Ishikawa (cell line): ENCODE measurements around the gene CD3E.

Experiments
- CEBPB ChIP-seq: IDR thresholded peaks from 2 replicates; pipeline ENCODE4 v1.6.1; 2012
- CREB1 ChIP-seq: IDR thresholded peaks from 2 replicates; pipeline ENCODE4 v1.6.1; 2012; ENCODE audit warnings: low read depth
- EGR1 ChIP-seq: IDR thresholded peaks from 2 replicates; pipeline ENCODE4 v1.6.1; 2012
- EP300 ChIP-seq: IDR thresholded peaks from 2 replicates; pipeline ENCODE4 v1.6.1; 2012; ENCODE audit warnings: borderline replicate concordance
- FOXM1 ChIP-seq: IDR thresholded peaks from 2 replicates; pipeline ENCODE4 v1.6.1; 2012; ENCODE audit warnings: low read depth, borderline replicate concordance
- NFIC ChIP-seq: IDR thresholded peaks from 2 replicates; pipeline ENCODE4 v1.6.1; 2012
- RAD21 ChIP-seq: IDR thresholded peaks from 2 replicates; pipeline ENCODE4 v1.6.1; 2012; ENCODE audit warnings: low read depth
- TAF1 ChIP-seq: IDR thresholded peaks from 2 replicates; pipeline ENCODE4 v1.6.1; 2012; ENCODE audit warnings: low read depth, mild to moderate bottlenecking
- TCF12 ChIP-seq: IDR thresholded peaks from 2 replicates; pipeline ENCODE4 v1.6.1; 2012; ENCODE audit warnings: low read depth
- TEAD4 ChIP-seq: IDR thresholded peaks from 2 replicates; pipeline ENCODE4 v1.6.1; 2012
- YY1 ChIP-seq: IDR thresholded peaks from 2 replicates; pipeline ENCODE4 v1.6.1; 2012; ENCODE audit warnings: low read depth
- ZBTB7A ChIP-seq: IDR thresholded peaks from 2 replicates; pipeline ENCODE4 v1.6.1; 2012; ENCODE audit warnings: low read depth
- TF ChIP-seq, protein P1 (sequence below): IDR thresholded peaks from 2 replicates; pipeline ENCODE4 v1.6.1; 2012
- TF ChIP-seq, protein P2 (sequence below): IDR thresholded peaks from 2 replicates; pipeline ENCODE4 v1.6.1; 2012; ENCODE audit warnings: low read depth, mild to moderate bottlenecking
- TF ChIP-seq, protein P3 (sequence below): IDR thresholded peaks from 2 replicates; pipeline ENCODE4 v1.6.1; 2012

Gene CD3E

DNA sequence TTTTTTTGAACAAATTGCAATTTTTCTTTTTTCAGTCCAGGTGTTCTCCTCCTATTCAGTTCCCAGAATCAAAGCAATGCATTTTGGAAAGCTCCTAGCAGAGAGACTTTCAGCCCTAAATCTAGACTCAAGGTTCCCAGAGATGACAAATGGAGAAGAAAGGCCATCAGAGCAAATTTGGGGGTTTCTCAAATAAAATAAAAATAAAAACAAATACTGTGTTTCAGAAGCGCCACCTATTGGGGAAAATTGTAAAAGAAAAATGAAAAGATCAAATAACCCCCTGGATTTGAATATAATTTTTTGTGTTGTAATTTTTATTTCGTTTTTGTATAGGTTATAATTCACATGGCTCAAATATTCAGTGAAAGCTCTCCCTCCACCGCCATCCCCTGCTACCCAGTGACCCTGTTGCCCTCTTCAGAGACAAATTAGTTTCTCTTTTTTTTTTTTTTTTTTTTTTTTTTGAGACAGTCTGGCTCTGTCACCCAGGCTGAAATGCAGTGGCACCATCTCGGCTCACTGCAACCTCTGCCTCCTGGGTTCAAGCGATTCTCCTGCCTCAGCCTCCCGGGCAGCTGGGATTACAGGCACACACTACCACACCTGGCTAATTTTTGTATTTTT lies 48.7 kb downstream of the CD3E start:
- peak; percentile 48 for TF ChIP-seq RAD21
- TF ChIP-seq YY1: no peak

DNA sequence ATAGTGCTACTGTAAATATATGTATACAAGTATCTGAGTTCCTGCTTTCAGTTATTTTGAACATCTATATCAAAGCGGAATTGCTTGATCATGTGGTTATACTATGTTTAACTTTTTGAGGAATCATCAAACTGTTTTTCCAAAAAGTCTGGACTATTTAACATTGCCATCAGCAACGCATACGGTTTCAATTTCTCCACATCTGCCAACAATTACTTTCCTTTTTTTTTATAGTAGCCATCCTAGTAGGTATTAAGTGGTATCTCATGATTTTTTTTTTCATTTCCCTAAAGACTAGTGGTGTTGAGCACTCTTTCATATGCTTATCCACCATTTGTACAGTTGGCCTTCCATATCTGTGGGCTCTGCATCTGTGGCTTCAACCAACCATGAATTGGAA lies 53.5 kb downstream of the CD3E start:
- TF ChIP-seq, protein P1, sequence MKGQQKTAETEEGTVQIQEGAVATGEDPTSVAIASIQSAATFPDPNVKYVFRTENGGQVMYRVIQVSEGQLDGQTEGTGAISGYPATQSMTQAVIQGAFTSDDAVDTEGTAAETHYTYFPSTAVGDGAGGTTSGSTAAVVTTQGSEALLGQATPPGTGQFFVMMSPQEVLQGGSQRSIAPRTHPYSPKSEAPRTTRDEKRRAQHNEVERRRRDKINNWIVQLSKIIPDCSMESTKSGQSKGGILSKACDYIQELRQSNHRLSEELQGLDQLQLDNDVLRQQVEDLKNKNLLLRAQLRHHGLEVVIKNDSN: no peak
- no peak for TF ChIP-seq TEAD4
- no peak for TF ChIP-seq ZBTB7A
- TF ChIP-seq, protein P2, sequence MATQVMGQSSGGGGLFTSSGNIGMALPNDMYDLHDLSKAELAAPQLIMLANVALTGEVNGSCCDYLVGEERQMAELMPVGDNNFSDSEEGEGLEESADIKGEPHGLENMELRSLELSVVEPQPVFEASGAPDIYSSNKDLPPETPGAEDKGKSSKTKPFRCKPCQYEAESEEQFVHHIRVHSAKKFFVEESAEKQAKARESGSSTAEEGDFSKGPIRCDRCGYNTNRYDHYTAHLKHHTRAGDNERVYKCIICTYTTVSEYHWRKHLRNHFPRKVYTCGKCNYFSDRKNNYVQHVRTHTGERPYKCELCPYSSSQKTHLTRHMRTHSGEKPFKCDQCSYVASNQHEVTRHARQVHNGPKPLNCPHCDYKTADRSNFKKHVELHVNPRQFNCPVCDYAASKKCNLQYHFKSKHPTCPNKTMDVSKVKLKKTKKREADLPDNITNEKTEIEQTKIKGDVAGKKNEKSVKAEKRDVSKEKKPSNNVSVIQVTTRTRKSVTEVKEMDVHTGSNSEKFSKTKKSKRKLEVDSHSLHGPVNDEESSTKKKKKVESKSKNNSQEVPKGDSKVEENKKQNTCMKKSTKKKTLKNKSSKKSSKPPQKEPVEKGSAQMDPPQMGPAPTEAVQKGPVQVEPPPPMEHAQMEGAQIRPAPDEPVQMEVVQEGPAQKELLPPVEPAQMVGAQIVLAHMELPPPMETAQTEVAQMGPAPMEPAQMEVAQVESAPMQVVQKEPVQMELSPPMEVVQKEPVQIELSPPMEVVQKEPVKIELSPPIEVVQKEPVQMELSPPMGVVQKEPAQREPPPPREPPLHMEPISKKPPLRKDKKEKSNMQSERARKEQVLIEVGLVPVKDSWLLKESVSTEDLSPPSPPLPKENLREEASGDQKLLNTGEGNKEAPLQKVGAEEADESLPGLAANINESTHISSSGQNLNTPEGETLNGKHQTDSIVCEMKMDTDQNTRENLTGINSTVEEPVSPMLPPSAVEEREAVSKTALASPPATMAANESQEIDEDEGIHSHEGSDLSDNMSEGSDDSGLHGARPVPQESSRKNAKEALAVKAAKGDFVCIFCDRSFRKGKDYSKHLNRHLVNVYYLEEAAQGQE: no peak
- no peak for TF ChIP-seq NFIC
- TF ChIP-seq CEBPB: no peak
- no peak for TF ChIP-seq TCF12
- no peak for TF ChIP-seq FOXM1
- no peak for TF ChIP-seq YY1
- no peak for TF ChIP-seq EP300
- no peak for TF ChIP-seq TAF1
- TF ChIP-seq RAD21: no peak
- TF ChIP-seq, protein P3, sequence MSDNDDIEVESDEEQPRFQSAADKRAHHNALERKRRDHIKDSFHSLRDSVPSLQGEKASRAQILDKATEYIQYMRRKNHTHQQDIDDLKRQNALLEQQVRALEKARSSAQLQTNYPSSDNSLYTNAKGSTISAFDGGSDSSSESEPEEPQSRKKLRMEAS: no peak
- no peak for TF ChIP-seq EGR1
- TF ChIP-seq CREB1: no peak

DNA sequence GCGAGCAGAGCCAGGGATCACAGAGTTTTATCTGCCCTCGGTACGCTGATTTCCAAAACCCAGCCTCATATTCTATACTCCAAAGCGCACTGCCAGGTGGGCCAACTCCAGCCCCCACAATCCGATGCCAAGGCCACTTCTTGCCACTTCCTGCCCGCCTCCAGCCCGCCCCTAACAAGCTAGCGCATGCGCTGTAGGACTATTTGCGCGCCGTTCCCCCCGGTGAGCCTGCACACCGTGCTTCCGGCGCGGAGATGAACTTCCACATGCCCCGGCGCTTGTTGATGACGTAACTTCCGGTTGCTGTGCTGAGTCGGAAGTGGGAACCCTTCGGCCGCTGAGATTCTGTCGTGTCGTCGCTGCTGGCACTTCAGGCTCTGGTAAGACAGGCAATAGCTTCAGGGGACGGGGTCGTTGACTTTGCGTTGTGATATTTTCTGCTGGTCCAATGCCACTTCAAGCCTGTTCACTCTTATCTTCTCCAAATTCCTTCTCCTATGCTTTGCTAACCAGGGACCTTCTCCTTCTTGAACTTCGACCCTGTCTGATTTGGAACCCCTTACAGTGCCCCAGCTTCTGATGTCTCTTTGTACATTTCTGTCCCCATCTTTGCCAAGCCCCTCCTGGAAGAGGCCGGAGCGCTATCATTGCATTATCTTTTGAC lies 54.9 kb downstream of the CD3E start, which contains the start of gene UBE4A:
TSS of gene UBE4A (plus strand) at position 306 of the 664 bp plus-strand sequence. CDS start 5,481 bp downstream, outside the sequence.
- TF ChIP-seq YY1: 0 out of 2 replicates have a peak, but pooled peaks have one; percentile 37
- TF ChIP-seq TAF1: peak; percentile 64; the same call in 1 of the 2 replicates
- peak; percentile 58 for TF ChIP-seq TEAD4
- TF ChIP-seq, protein P2: no peak
- TF ChIP-seq CEBPB: no peak
- TF ChIP-seq, protein P3: peak; percentile 80
- TF ChIP-seq CREB1: peak; percentile 98
- TF ChIP-seq TCF12: peak; percentile 55; the same call in 1 of the 2 replicates
- no peak for TF ChIP-seq RAD21
- no peak; the same call in 1 of the 2 replicates for TF ChIP-seq EGR1
- no peak for TF ChIP-seq FOXM1
- no peak for TF ChIP-seq ZBTB7A
- TF ChIP-seq, protein P1: peak; percentile 38; the same call in 1 of the 2 replicates
- no peak for TF ChIP-seq NFIC

DNA sequence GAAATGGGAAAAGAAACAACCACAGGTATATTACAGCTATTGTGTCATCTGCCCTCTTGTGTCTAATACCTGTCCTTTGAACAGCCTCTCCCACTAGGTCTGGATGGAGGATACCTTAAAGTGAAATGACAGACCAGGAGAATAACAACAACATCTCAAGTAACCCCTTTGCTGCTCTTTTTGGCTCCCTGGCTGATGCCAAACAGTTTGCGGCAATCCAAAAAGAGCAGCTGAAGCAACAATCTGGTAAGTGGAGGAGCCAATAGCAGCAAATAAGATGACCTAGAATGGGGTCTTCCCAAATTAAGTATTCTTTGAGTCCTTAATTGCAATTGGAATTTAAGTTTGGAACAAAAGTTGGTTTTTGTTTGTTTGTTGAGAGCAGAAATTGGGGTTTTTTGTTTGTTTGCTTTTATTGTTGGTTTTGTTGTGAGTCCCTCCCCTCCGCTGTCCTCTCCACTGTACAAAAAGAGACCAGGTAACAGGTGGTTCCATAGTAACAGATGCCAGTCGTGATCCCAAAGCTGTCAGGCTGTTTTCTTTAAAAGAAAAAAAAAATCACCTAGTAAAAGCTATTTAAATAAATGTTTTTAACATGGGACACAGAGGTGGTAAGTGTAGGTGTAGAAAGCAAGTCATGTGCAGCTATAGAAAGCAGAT lies 60.6 kb downstream of the CD3E start:
- TF ChIP-seq YY1 (no peak), TCF12 (no peak), EP300 (no peak)
- TF ChIP-seq, protein P2: no peak
- TF ChIP-seq, protein P3: no peak
